22Rv1 (cell line): ENCODE results near the gene TNRC6C.
"Not testable (repeated sequence)": the region's sequence is repeated elsewhere in the genome, so short reads cannot be mapped to it uniquely, and the experiment has no call there.

ENCODE experiments used
- H3K27ac ChIP-seq: fragments of 450-650 bp; 2 replicates; pipeline ENCODE4 v1.5.1; 2017
- CTCF ChIP-seq: fragments of 450-650 bp; IDR thresholded peaks from 2 replicates; pipeline ENCODE4 v1.5.1; 2017; ENCODE audit warnings: mild to moderate bottlenecking
- ZFX ChIP-seq: fragments of 450-650 bp; IDR thresholded peaks from 2 replicates; pipeline ENCODE4 v1.6.1; 2017; ENCODE audit warnings: antibody characterized with exemption, borderline replicate concordance

The TNRC6C gene

DNA sequence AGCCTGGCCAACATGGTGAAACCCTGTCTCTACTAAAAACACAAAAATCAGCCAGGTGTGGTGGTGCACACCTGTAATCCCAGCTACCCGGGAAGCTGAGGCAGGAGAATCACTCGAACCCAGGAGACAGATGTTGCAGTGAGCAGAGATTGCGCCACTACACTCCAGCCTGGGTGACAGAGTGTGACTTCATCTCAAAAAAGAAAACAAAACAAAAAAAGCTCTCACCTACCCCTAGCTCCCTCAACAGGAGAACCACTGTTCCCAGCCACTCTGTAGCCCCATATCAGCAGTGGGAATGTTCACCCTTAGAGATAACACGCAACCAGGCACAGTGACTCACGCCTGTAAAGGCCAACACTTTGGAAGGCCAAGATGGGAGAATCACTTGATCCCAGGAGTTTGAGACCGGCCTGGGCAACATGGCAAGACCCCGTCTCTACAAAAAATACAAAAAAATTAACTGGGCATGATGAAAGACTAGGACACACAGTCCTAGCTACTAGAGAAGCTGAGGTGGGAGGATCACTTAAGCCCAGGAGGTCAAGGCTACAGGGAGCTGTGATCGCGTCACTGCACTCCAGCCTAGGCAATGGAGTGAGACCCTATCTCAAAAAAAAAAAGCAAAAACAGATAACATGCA lies 177.5 kb downstream of the TNRC6C start:
- no peak overlapping the region for H3K27ac ChIP-seq

DNA sequence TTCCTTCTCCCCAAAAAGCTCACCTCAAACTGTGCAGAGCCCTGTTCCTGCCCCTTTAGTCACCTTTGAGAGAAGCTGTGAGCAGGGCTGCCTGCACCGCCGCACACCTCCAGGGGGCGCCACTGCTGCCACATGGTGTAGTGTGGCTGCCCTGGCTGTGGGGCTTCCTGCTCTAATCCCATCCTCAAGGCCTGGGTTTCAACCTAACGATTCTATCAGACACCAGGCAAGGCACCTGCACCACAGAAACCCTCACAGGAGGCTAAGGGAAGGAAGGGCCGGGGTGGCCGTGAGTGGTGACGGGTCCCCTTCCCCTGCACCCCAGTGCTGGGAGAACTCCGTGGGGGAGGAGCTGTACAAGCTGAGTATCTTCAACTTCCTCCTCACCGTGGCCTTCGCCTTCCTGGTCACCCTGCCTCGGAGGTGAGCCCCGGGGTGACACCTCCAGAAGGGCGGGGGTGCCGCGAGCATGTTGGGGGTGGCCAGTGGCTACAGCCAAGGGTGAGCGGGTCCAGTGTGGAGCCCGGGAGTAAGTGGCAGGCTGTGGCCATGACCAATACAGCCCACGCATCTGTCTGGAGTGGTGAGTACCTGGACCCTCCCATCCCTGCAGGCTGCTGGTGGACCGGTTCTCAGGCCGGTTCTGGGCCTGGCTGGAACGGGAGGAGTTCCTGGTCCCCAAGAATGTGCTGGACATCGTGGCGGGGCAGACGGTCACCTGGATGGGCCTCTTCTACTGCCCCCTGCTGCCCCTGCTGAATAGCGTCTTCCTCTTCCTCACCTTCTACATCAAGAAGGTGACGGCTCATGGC lies 179.1 kb downstream of the TNRC6C start:
- H3K27ac ChIP-seq, result no peak overlapping the region
- peak; percentile 47 for TF ChIP-seq CTCF
- TF ChIP-seq ZFX, result no peak

More for the DNA sequence above, 177.5 kb downstream of the TNRC6C start:
- TF ChIP-seq CTCF (no peak), ZFX (no peak)

DNA sequence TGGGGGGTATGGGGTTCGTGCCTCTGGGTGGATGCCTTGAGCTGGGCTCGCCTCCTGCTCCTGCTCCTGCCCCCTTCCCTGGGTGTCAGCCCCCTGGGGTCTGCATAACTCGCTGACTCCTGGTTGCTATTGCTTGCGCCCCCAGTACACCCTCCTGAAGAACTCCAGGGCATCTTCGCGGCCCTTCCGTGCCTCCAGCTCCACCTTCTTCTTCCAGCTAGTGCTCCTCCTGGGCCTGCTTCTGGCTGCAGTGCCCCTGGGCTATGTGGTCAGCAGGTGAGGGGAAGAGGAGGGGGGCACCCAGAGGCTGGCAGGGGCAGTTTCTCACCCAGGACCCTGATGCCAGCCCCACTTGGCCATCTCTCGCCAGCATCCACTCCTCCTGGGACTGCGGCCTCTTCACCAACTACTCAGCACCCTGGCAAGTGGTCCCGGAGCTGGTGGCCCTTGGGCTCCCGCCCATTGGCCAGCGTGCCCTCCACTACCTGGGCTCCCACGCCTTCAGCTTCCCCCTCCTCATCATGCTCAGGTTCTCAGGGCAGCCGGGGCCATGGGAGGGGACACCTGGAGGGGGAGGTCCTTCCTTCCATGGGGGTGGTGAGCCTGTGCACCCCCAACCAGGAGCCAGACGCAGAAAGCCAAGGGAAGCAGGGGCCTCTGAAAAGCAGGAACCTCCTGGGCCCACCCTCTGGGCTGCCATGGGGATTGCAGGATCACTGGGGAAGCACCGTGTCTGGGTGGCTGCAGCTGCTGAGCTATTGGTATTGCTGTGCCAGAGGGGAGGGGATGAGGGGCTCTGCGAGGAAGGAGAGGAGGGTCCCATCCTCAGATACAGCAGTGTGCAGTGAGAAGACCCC lies 179.9 kb downstream of the TNRC6C start:
- TF ChIP-seq CTCF (peak; percentile 2; the same call in 1 of the 2 replicates), ZFX (no peak)
- H3K27ac ChIP-seq, result no peak overlapping the region

DNA sequence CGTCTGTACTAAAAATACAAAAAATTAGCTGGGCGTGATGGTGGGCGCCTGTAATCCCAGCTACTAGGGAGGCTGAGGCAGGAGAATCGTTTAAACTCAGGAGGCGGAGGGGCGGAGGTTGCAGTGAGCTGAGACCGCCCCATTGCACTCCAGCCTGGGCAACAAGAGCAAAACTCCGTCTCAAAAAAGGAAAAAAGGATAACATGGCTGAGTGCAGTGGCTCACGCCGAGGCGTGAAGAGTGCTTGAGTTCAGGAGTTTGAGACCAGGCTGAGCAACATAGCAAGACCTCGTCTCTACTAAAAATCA lies 181.3 kb downstream of the TNRC6C start:
- not testable (repeated sequence) for H3K27ac ChIP-seq

GRCh38 chr17:78140169-78141051 lies 181.9 kb downstream of the TNRC6C start:
- H3K27ac ChIP-seq, result no peak overlapping the region
- TF ChIP-seq ZFX, result no peak
- no peak for TF ChIP-seq CTCF

DNA sequence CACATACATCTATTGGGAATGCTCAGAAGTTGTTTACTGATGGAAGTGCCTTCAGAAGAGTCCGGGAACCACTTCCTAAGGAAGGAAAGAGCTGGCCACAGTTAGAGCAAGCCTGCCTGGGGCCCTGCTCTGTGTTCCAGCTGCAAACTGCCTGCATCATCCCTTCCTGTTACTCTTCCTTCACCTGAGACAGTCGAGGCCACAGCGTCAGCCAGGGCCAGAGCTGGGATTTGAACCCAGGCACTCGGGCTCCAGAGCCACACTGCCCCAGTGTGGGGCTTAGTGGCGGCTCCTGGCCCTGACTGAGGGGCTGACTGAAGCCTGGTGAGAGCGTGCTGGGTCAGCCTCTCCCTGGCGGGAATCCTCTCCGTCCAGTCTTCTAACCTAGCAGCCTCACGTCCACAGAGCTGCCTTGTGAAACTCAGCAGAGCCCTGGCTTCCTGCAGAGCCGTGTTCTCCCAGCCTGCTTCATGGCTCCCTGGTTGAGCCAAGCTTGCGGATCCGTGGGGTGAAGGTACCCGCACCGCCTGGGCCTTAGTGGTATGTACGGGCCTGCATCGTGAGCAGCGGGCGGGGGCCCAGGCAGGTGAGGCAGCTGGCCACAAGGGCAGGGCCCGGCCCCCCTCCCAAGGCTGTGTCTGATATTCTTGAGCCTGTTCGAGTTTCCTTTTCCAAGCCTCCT lies 183.1 kb downstream of the TNRC6C start:
- no peak overlapping the region for H3K27ac ChIP-seq
- TF ChIP-seq CTCF (no peak), ZFX (no peak)
